Prostate gland (tissue), 2 donors: Measurements from ENCODE around the gene MCHR1.

Source experiments
- CTCF ChIP-seq, 4 experiments: fragments of 200-600 bp in 2 of 4; fragments of 450-650 bp in 2 of 4; sonication (generic) in 2 of 4; IDR thresholded peaks; 1 replicate in 3 of 4; 2 replicates in 1 of 4; pipeline ENCODE4 v1.5.1; 2016 to 2019; ENCODE audit warnings: antibody characterized with exemption in 4 of 4, mild to moderate bottlenecking in 2 of 4, moderate library complexity in 2 of 4
- POLR2A ChIP-seq: fragments of 450-650 bp; IDR thresholded peaks from one replicate; pipeline ENCODE4 v1.6.1; 2016; ENCODE audit warnings: antibody characterized with exemption, mild to moderate bottlenecking
- POLR2AphosphoS5 ChIP-seq: sonication (generic); formaldehyde crosslinking; IDR thresholded peaks from one replicate; pipeline ENCODE4 v1.6.1; 2017; ENCODE audit warnings: antibody characterized with exemption

GRCh38 chr22:40659166-40659565 is 20.1 kb upstream of the MCHR1 start:
- TF ChIP-seq CTCF (IDR thresholded peaks at IDR 0.05) = no peak
- no peak for TF ChIP-seq POLR2AphosphoS5
- no peak for TF ChIP-seq POLR2A
